ENCODE results near the gene TMEM158. TPM values are rescaled to one million over a fixed set of nuclear protein-coding genes. Genes with fewer than 3 reads are reported as not detected.

The TMEM158 gene
- total and polyA plus RNA-seq, 2 donors, result 0.66 to 1.9 TPM

- H3K36me3 ChIP-seq (ENCODE audit: control insufficient read depth in 2 of 2, insufficient read depth in 2 of 2, low read length in 1 of 2), result no peaks in the 10 kb centered on the region
- no peak overlapping the region for H3K27ac ChIP-seq (ENCODE audit: low read depth in 1 of 2, low read length in 1 of 2)
- no peak for DNase-seq (ENCODE audit: low read depth in 6 of 9, low spot score in 9 of 9)
- H3K4me3 ChIP-seq (ENCODE audit: low read length in 2 of 2), result no peak overlapping the region
- no peaks in the 10 kb centered on the region for H3K4me1 ChIP-seq (ENCODE audit: control insufficient read depth in 2 of 2, insufficient read depth in 2 of 2, low read length in 2 of 2)
- H3K9me3 ChIP-seq (ENCODE audit: control insufficient read depth in 2 of 2, insufficient read depth in 1 of 2, low read length in 1 of 2), result no peaks in the 10 kb centered on the region
- WGBS, result 96% methylated on average over 5 of the region's 5 CpGs
- H3K27me3 ChIP-seq (ENCODE audit: control insufficient read depth in 2 of 2, insufficient read depth in 1 of 2, low read length in 1 of 2), result peaks cover 0 to 2% of the 10 kb centered on the region in 2 donors
These were observed 27.5 kb downstream of the TMEM158 start for GRCh38 chr3:45198264-45199260.

DNA sequence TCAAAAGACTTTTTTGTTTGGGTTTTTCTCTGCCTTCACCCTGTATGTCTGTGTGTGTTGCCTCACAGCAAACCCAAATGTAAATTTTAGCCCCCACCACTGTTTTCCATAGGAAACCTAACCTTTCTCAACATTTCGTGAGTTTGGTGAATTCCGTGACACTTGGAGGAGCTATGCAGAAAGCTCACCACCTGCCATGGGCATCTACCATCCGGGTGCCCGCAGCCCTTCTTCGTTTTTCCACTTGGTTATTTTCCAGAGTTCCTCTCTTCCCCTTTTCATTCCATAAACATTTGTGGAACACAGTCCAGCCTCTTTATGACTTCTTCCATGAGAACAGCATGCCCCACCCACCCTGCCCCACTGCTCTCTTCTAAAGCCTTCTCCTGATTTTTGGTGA is 31.3 kb downstream of the TMEM158 start:
- Histone ChIP-seq H3K27ac (ENCODE audit: low read depth in 1 of 2, low read length in 1 of 2) (no peak overlapping the region), H3K27me3 (ENCODE audit: control insufficient read depth in 2 of 2, insufficient read depth in 1 of 2, low read length in 1 of 2) (no peaks in the 10 kb centered on the region), H3K4me3 (ENCODE audit: low read length in 2 of 2) (no peak overlapping the region), H3K9me3 (ENCODE audit: control insufficient read depth in 2 of 2, insufficient read depth in 1 of 2, low read length in 1 of 2) (no peaks in the 10 kb centered on the region), H3K4me1 (ENCODE audit: control insufficient read depth in 2 of 2, insufficient read depth in 2 of 2, low read length in 2 of 2) (no peaks in the 10 kb centered on the region), H3K36me3 (ENCODE audit: control insufficient read depth in 2 of 2, insufficient read depth in 2 of 2, low read length in 1 of 2) (no peaks in the 10 kb centered on the region)
- DNase-seq (ENCODE audit: low read depth in 6 of 9, low spot score in 9 of 9), result no peak
- WGBS, result 97% methylated on average over 5 of the region's 5 CpGs

GRCh38 chr3:45191924-45192417 is 34.1 kb downstream of the TMEM158 start:
- H3K4me3 ChIP-seq (ENCODE audit: low read length in 2 of 2), result no peak overlapping the region
- no peak for DNase-seq (ENCODE audit: low read depth in 6 of 9, low spot score in 9 of 9)
- H3K4me1 ChIP-seq (ENCODE audit: control insufficient read depth in 2 of 2, insufficient read depth in 2 of 2, low read length in 2 of 2), result peaks cover 0 to 6% of the 10 kb centered on the region in 2 donors
- no peak overlapping the region for H3K27ac ChIP-seq (ENCODE audit: low read depth in 1 of 2, low read length in 1 of 2)
- no peaks in the 10 kb centered on the region for H3K36me3 ChIP-seq (ENCODE audit: control insufficient read depth in 2 of 2, insufficient read depth in 2 of 2, low read length in 1 of 2)
- no peaks in the 10 kb centered on the region for H3K27me3 ChIP-seq (ENCODE audit: control insufficient read depth in 2 of 2, insufficient read depth in 1 of 2, low read length in 1 of 2)
- 71% methylated on average over 3 of the region's 3 CpGs for WGBS
- H3K9me3 ChIP-seq (ENCODE audit: control insufficient read depth in 2 of 2, insufficient read depth in 1 of 2, low read length in 1 of 2), result no peaks in the 10 kb centered on the region

GRCh38 chr3:45191424-45191823 is 34.7 kb downstream of the TMEM158 start:
- no peak overlapping the region for H3K4me3 ChIP-seq (ENCODE audit: low read length in 2 of 2)
- no peak overlapping the region for H3K27ac ChIP-seq (ENCODE audit: low read depth in 1 of 2, low read length in 1 of 2)
- H3K27me3 ChIP-seq (ENCODE audit: control insufficient read depth in 2 of 2, insufficient read depth in 1 of 2, low read length in 1 of 2), result no peaks in the 10 kb centered on the region
- no peaks in the 10 kb centered on the region for H3K9me3 ChIP-seq (ENCODE audit: control insufficient read depth in 2 of 2, insufficient read depth in 1 of 2, low read length in 1 of 2)
- H3K4me1 ChIP-seq (ENCODE audit: control insufficient read depth in 2 of 2, insufficient read depth in 2 of 2, low read length in 2 of 2), result peaks cover 0 to 6% of the 10 kb centered on the region in 2 donors
- DNase-seq (ENCODE audit: low read depth in 6 of 9, low spot score in 9 of 9), result no peak
- 94% methylated on average over 4 of the region's 4 CpGs for WGBS
- no peaks in the 10 kb centered on the region for H3K36me3 ChIP-seq (ENCODE audit: control insufficient read depth in 2 of 2, insufficient read depth in 2 of 2, low read length in 1 of 2)

DNA sequence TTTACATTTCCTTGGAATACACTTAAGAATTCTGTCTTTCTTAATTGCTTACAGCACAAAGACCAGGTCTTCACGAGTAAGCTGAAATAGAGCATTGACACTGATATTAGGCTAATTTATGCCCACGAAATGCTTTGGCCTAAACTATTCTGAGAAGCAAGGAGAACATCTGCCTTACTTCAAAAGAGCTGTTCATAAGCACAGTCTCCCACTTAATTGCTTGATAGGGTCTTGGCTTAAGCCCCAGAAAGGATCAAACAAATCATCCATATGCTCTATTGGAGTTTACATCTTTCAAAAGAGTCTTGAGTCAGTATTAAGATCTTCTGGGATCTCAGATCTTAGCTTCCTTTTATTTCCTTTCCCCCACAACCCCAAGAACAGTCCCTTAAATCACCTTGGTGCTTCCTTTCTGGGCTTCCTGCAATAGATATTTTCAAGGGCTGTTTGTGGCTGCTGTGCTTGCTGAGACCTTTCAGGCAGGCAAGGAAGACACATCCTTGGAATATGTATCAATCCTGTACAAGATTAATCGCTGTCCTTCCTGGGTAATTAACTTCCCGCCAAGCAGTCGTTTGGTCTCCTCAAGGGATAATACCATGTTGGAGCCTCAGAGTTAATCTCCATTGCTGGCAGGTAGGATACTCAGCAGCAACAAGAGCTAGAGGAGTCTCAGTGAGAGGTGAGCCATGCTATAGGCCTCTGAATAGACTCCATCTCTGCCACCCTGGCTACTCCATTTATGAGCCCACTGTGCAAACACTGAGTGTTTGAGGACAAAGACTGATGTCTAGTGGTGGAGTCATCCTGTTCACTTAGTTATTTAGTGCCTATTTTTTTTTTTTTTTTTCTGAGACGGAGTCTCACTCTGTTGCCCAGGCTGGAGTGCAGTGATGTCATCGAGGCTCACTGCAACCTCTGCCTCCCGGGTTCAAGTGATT is 37.1 kb downstream of the TMEM158 start:
- no peak for DNase-seq (ENCODE audit: low read depth in 6 of 9, low spot score in 9 of 9)
- H3K27me3 ChIP-seq (ENCODE audit: control insufficient read depth in 2 of 2, insufficient read depth in 1 of 2, low read length in 1 of 2), result no peaks in the 10 kb centered on the region
- 95% methylated on average over 8 of the region's 8 CpGs for WGBS
- H3K27ac ChIP-seq (ENCODE audit: low read depth in 1 of 2, low read length in 1 of 2), result no peak overlapping the region
- no peaks in the 10 kb centered on the region for H3K9me3 ChIP-seq (ENCODE audit: control insufficient read depth in 2 of 2, insufficient read depth in 1 of 2, low read length in 1 of 2)
- peaks cover 0 to 6% of the 10 kb centered on the region in 2 donors for H3K4me1 ChIP-seq (ENCODE audit: control insufficient read depth in 2 of 2, insufficient read depth in 2 of 2, low read length in 2 of 2)
- no peak overlapping the region for H3K4me3 ChIP-seq (ENCODE audit: low read length in 2 of 2)
- no peaks in the 10 kb centered on the region for H3K36me3 ChIP-seq (ENCODE audit: control insufficient read depth in 2 of 2, insufficient read depth in 2 of 2, low read length in 1 of 2)

DNA sequence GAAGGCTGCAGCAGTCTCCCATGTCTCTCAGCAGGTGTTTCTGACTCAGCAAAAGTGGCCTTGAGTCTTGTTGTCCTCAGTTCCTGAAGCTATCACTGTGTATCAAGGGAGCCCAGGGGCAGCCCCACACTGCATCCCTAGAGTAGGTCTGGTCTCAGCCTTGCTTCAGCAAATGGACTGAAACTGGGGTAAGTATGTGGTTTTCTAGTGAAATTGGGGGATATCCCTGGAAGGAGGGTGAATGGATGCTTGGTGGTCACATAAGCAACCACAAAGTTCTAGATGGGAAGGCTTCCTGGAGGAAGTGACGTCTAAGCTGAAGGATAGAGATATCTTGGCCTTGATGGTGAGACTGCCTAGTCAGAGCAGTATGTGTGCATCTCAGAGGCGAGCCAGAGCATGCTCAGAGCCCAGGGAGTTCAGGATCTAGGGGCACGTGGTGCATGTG is 38.4 kb downstream of the TMEM158 start:
- H3K9me3 ChIP-seq (ENCODE audit: control insufficient read depth in 2 of 2, insufficient read depth in 1 of 2, low read length in 1 of 2), result no peaks in the 10 kb centered on the region
- DNase-seq (ENCODE audit: low read depth in 6 of 9, low spot score in 9 of 9), result no peak
- no peaks in the 10 kb centered on the region for H3K36me3 ChIP-seq (ENCODE audit: control insufficient read depth in 2 of 2, insufficient read depth in 2 of 2, low read length in 1 of 2)
- no peak overlapping the region for H3K4me3 ChIP-seq (ENCODE audit: low read length in 2 of 2)
- H3K4me1 ChIP-seq (ENCODE audit: control insufficient read depth in 2 of 2, insufficient read depth in 2 of 2, low read length in 2 of 2), result peaks cover 0 to 6% of the 10 kb centered on the region in 2 donors
- H3K27ac ChIP-seq (ENCODE audit: low read depth in 1 of 2, low read length in 1 of 2), result no peak overlapping the region
- H3K27me3 ChIP-seq (ENCODE audit: control insufficient read depth in 2 of 2, insufficient read depth in 1 of 2, low read length in 1 of 2), result no peaks in the 10 kb centered on the region
- 90% methylated on average over 3 of the region's 3 CpGs for WGBS

GRCh38 chr3:45186871-45187270 is 39.2 kb downstream of the TMEM158 start:
- 96% methylated on average over 6 of the region's 6 CpGs for WGBS

DNA sequence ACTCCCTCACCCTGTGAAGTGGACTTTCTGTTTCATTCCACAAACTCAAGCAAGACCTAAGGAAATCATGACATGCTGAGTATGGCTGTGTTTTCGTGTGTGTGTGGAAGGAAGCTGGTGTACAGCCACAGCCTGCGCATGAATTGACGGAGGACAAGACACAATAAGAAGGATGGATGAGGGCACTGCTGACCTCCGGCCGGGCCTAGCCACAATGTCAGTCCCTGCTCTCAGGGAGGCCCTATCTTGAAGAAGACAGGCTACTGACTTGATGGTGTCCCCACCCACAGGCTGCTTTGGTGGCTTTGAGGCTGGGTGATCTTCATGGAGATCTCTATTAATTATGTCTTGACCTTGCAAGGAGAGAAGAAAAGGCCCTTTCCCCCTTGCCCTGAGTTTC is 40.6 kb downstream of the TMEM158 start:
- WGBS, result 94% methylated on average over 5 of the region's 5 CpGs
- no peak for DNase-seq (ENCODE audit: low read depth in 6 of 9, low spot score in 9 of 9)
- Histone ChIP-seq H3K4me3 (ENCODE audit: low read length in 2 of 2) (no peak overlapping the region), H3K36me3 (ENCODE audit: control insufficient read depth in 2 of 2, insufficient read depth in 2 of 2, low read length in 1 of 2) (no peaks in the 10 kb centered on the region), H3K27me3 (ENCODE audit: control insufficient read depth in 2 of 2, insufficient read depth in 1 of 2, low read length in 1 of 2) (peaks cover 0 to 2% of the 10 kb centered on the region in 2 donors), H3K27ac (ENCODE audit: low read depth in 1 of 2, low read length in 1 of 2) (no peak overlapping the region), H3K9me3 (ENCODE audit: control insufficient read depth in 2 of 2, insufficient read depth in 1 of 2, low read length in 1 of 2) (no peaks in the 10 kb centered on the region), H3K4me1 (ENCODE audit: control insufficient read depth in 2 of 2, insufficient read depth in 2 of 2, low read length in 2 of 2) (peaks cover 0 to 8% of the 10 kb centered on the region in 2 donors)

More at GRCh38 chr3:45186871-45187270, 39.2 kb downstream of the TMEM158 start:
- Histone ChIP-seq H3K36me3 (ENCODE audit: control insufficient read depth in 2 of 2, insufficient read depth in 2 of 2, low read length in 1 of 2) (no peaks in the 10 kb centered on the region), H3K27me3 (ENCODE audit: control insufficient read depth in 2 of 2, insufficient read depth in 1 of 2, low read length in 1 of 2) (no peaks in the 10 kb centered on the region), H3K4me3 (ENCODE audit: low read length in 2 of 2) (no peak overlapping the region), H3K9me3 (ENCODE audit: control insufficient read depth in 2 of 2, insufficient read depth in 1 of 2, low read length in 1 of 2) (no peaks in the 10 kb centered on the region), H3K27ac (ENCODE audit: low read depth in 1 of 2, low read length in 1 of 2) (no peak overlapping the region), H3K4me1 (ENCODE audit: control insufficient read depth in 2 of 2, insufficient read depth in 2 of 2, low read length in 2 of 2) (peaks cover 0 to 6% of the 10 kb centered on the region in 2 donors)
- DNase-seq (ENCODE audit: low read depth in 6 of 9, low spot score in 9 of 9), result no peak

Data from thymus (tissue), 11 donors.